GM23248 (cell line): Measurements from ENCODE around the gene STMND1. TPM values are rescaled to one million over a fixed set of nuclear protein-coding genes. Genes with fewer than 3 reads are reported as not detected.

Source experiments
- DNase-seq: peaks from one replicate; pipeline ENCODE4 v3.0.0-alpha.2; 2015
- H2AFZ ChIP-seq: fragments of 200-600 bp; sonication (generic); 2 replicates; pipeline ENCODE4 v1.6.1; 2016; ENCODE audit warnings: antibody characterized with exemption
- H3F3A ChIP-seq: fragments of 200-600 bp; sonication (generic); 2 replicates; pipeline ENCODE4 v1.6.1; 2016; ENCODE audit warnings: mild to moderate bottlenecking, antibody characterized with exemption, mixed run types; ENCODE audit not compliant: insufficient read depth
- H3K27ac ChIP-seq: fragments of 200-600 bp; sonication (generic); 2 replicates; pipeline ENCODE4 v1.5.1; 2016; ENCODE audit warnings: mild to moderate bottlenecking
- H3K27me3 ChIP-seq: fragments of 200-600 bp; sonication (generic); replicated peaks from 2 replicates; pipeline ENCODE4 v1.6.1; 2016; ENCODE audit warnings: mild to moderate bottlenecking; ENCODE audit not compliant: insufficient read depth
- H3K36me3 ChIP-seq: fragments of 200-600 bp; sonication (generic); 2 replicates; pipeline ENCODE4 v1.6.1; 2016; ENCODE audit warnings: low read depth, mild to moderate bottlenecking
- H3K4me1 ChIP-seq: fragments of 200-600 bp; sonication (generic); 2 replicates; pipeline ENCODE4 v1.6.1; 2016; ENCODE audit warnings: mild to moderate bottlenecking; ENCODE audit not compliant: insufficient read depth
- H3K4me2 ChIP-seq: fragments of 200-600 bp; sonication (generic); one replicate; pipeline ENCODE4 v1.6.1; 2016; ENCODE audit warnings: mild to moderate bottlenecking; ENCODE audit not compliant: unreplicated experiment
- H3K4me3 ChIP-seq: fragments of 200-600 bp; sonication (generic); 2 replicates; pipeline ENCODE4 v1.5.1; 2016; ENCODE audit warnings: mild to moderate bottlenecking
- H3K79me2 ChIP-seq: fragments of 200-600 bp; sonication (generic); 2 replicates; pipeline ENCODE4 v1.6.1; 2016; ENCODE audit warnings: mild to moderate bottlenecking; ENCODE audit not compliant: insufficient read depth
- H3K9ac ChIP-seq: fragments of 200-600 bp; sonication (generic); 2 replicates; pipeline ENCODE4 v1.6.1; 2016; ENCODE audit warnings: mild to moderate bottlenecking
- H3K9me2 ChIP-seq: fragments of 200-600 bp; sonication (generic); 2 replicates; pipeline ENCODE4 v1.6.1; 2016; ENCODE audit warnings: mixed run types, mild to moderate bottlenecking, moderate library complexity; ENCODE audit not compliant: insufficient read depth
- H3K9me3 ChIP-seq: fragments of 200-600 bp; sonication (generic); one replicate; pipeline ENCODE4 v1.6.1; 2017; ENCODE audit warnings: low read depth
- H4K20me1 ChIP-seq: fragments of 200-600 bp; sonication (generic); 2 replicates; pipeline ENCODE4 v1.6.0; 2016; ENCODE audit not compliant: insufficient read depth
- EZH2 ChIP-seq: fragments of 200-600 bp; sonication (generic); IDR thresholded peaks from 2 replicates; pipeline ENCODE4 v1.6.1; 2018; ENCODE audit warnings: antibody characterized with exemption, mild to moderate bottlenecking; ENCODE audit not compliant: insufficient read depth, poor library complexity, severe bottlenecking
- EZH2phosphoT487 ChIP-seq: fragments of 200-600 bp; sonication (generic); IDR thresholded peaks from 2 replicates; pipeline ENCODE4 v1.6.1; 2018; ENCODE audit warnings: antibody characterized with exemption, moderate library complexity, mild to moderate bottlenecking, low read depth; ENCODE audit not compliant: insufficient read depth
- WGBS, 2 experiments: methylation state at CpG; one replicate each; pipeline ENCODE4 v1.1.6; 2015 to 2017; ENCODE audit warnings: low lambda C conversion rate in 2 of 2, low coverage in 1 of 2; ENCODE audit errors: missing lambda C conversion rate in 2 of 2; 5-methylcytosine and 5-hydroxymethylcytosine counted together
- in situ Hi-C: fragments of 300-500 bp; cut with MboI; formaldehyde crosslinking; loops from 2 replicates; pipeline ENCODE4 v1.15.0; 2020
- polyA plus RNA-seq: library from polyadenylated mRNA; unstranded; fragments of >200 nt; fragmentation: Nextera tagmentation; extraction: Ambion mirVana; gene quantifications from 2 replicates; pipeline ENCODE4 v1.2.1, GENCODE V29; 2016
- total RNA-seq: library from RNA; depleted of rRNA; stranded (reverse); fragments of >200 nt; shearing (Covaris generic); gene quantifications from 2 replicates; pipeline ENCODE4 v1.2.3, GENCODE V29; 2014

The STMND1 gene
- total and polyA plus RNA-seq, 2 experiments from 2014 or later = not detected

DNA sequence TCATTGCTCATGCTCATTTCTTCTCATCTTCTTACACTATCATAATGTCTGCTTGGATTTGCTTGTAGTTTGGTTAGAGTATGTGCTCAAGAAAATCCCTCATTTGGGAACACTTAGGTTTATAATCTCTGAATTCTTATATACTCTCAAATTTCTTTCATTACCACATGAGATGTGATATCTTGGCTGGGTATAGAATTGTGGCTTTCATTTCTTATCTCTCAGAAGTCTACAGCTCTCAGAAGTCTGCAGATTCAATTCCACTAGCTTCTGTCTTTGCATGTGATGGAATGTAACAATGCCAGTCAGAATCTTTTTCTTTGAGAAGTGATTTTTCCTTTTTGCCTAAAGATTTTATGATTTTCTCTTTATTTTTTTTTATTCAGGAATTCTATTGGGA lies 50.9 kb downstream of the STMND1 start:
- Histone ChIP-seq H3K4me2 (no peak overlapping the region), H4K20me1 (no peaks in the 10 kb centered on the region), H3K9ac (no peak overlapping the region), H2AFZ (no peak overlapping the region), H3F3A (no peaks in the 10 kb centered on the region), H3K9me2 (no peaks in the 10 kb centered on the region), H3K27ac (no peak overlapping the region), H3K9me3 (no peaks in the 10 kb centered on the region), H3K4me1 (no peaks in the 10 kb centered on the region), H3K4me3 (no peak overlapping the region), H3K27me3 (0 out of 2 replicates have a peak, but pooled peaks cover under 1% of the 10 kb centered on the region), H3K36me3 (no peaks in the 10 kb centered on the region), H3K79me2 (no peaks in the 10 kb centered on the region)
- in situ Hi-C loops = loop anchor here (10.0 kb wide), 1 partner anchor 652 kb away; no protein-coding TSS in a partner anchor
- TF ChIP-seq EZH2 = no peak
- TF ChIP-seq EZH2phosphoT487 = no peak
- no peak for DNase-seq

DNA sequence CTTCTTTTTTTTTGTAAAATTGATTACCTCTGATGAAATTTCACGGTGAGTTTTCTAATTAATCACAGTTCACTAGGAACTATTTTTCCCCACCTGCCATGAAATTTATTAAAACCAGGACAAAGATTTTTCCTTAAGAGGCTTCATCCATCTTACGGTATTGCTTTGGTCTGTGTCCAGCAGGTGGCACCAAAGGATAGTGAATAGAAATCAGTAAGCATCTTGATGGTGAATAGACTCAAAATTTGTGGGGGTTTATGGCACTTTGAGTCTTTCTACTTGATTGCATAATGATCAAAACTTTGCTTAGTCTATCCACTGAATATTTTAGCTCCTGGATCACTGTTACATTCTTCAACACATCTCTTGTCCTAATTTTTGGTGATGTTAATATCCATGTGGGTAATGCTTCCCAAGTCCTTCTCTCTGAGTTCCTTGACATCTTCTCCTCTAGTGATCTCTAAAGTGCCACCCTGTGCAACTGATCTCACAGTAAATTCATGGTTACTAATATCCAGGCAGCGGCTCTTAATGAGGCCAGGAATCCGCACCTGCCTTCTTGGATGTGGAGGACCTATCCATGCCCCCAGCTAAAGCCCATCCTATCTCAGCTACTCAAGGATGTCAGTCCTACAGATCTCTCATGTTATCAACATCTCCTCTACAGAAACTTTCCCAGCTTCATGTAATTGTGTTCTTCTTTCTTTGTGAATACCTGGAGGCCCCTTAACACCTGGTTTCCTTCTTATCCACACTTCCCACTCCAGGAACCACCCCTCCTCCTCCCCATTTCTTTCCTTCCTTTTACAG lies 54.5 kb downstream of the STMND1 start:
- Histone ChIP-seq H3K9ac (no peak overlapping the region), H3K4me2 (no peak overlapping the region), H3K79me2 (no peaks in the 10 kb centered on the region), H3K9me2 (no peaks in the 10 kb centered on the region), H2AFZ (no peak overlapping the region), H3K27ac (no peak overlapping the region), H3K4me3 (no peak overlapping the region), H4K20me1 (no peaks in the 10 kb centered on the region), H3K27me3 (peaks cover 14% of the 10 kb centered on the region), H3K36me3 (no peaks in the 10 kb centered on the region), H3K4me1 (no peaks in the 10 kb centered on the region), H3K9me3 (no peaks in the 10 kb centered on the region), H3F3A (no peaks in the 10 kb centered on the region)
- 21 to 23% methylated on average over 4 of the region's 4 CpGs for WGBS, 2 experiments
- in situ Hi-C loops = loop anchor here (10.0 kb wide), 1 partner anchor 648 kb away; no protein-coding TSS in a partner anchor
- DNase-seq = peak; percentile 78
- TF ChIP-seq EZH2 (no peak), EZH2phosphoT487 (no peak)

DNA sequence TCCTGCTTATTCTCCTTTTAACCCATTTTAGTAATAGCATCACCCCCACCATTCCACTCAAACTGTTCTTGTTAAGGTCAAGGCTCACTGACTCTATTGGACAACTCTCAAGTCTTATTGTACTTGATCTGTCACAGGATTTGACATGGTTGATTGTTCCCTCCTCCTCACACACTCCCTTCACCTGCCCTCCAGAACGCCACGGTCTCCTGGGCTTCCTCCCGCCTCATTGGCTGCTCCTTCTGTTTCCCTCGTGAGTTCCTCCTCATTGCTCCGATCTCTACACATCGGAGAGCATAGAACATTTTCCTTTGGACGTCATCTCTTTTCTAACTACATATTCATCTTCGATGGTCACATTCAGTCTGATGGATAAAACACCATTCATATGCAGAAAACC lies 55.1 kb downstream of the STMND1 start:
- in situ Hi-C loops = loop anchor here (10.0 kb wide), 1 partner anchor 648 kb away; no protein-coding TSS in a partner anchor
- WGBS, 2 experiments = 79 to 81% methylated on average over 8 of the region's 8 CpGs
- H3K9me2 ChIP-seq = no peaks in the 10 kb centered on the region

DNA sequence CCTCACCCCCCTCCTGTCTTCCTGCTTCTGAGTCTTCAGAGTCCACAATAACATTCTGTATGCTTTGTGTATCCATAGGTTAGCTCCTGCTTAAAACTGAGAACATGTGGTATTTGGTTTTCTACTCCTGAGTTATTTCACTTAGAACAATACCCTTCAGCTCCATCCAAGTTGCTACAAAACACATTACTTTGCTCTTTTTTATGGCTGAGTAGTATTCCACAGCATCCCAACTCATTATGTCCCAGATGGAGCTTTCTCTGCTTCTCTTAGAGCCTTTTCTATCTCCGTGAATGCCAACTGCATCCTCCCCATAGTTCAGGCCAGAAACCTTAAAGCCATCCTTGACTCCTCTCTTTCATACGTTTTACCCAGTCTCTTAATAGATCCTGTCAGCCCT lies 55.8 kb downstream of the STMND1 start:
- no peak for DNase-seq
- in situ Hi-C loops = loop anchor here (10.0 kb wide), 1 partner anchor 647 kb away; no protein-coding TSS in a partner anchor

More for the DNA sequence above, 55.1 kb downstream of the STMND1 start:
- no peaks in the 10 kb centered on the region for H3K36me3 ChIP-seq
- H2AFZ ChIP-seq = no peak overlapping the region
- H3K9ac ChIP-seq = no peak overlapping the region
- H3K9me3 ChIP-seq = no peaks in the 10 kb centered on the region
- no peak overlapping the region for H3K4me2 ChIP-seq
- H3K4me1 ChIP-seq = no peaks in the 10 kb centered on the region
- no peak overlapping the region for H3K27ac ChIP-seq
- peaks cover 15% of the 10 kb centered on the region for H3K27me3 ChIP-seq
- no peaks in the 10 kb centered on the region for H4K20me1 ChIP-seq
- DNase-seq = no peak
- no peak for TF ChIP-seq EZH2
- TF ChIP-seq EZH2phosphoT487 = no peak
- H3F3A ChIP-seq = no peaks in the 10 kb centered on the region
- H3K79me2 ChIP-seq = no peaks in the 10 kb centered on the region
- H3K4me3 ChIP-seq = no peak overlapping the region

More for the DNA sequence above, 55.8 kb downstream of the STMND1 start:
- no peak overlapping the region for H3K9ac ChIP-seq
- H3K36me3 ChIP-seq = no peaks in the 10 kb centered on the region
- no peak overlapping the region for H3K4me2 ChIP-seq
- no peaks in the 10 kb centered on the region for H3F3A ChIP-seq
- peaks cover 15% of the 10 kb centered on the region for H3K27me3 ChIP-seq
- no peak overlapping the region for H2AFZ ChIP-seq
- TF ChIP-seq EZH2 (no peak), EZH2phosphoT487 (no peak)
- H3K9me3 ChIP-seq = no peaks in the 10 kb centered on the region
- no peaks in the 10 kb centered on the region for H3K4me1 ChIP-seq
- H3K9me2 ChIP-seq = no peaks in the 10 kb centered on the region
- 59 to 62% methylated on average over 2 of the region's 2 CpGs for WGBS, 2 experiments
- H3K27ac ChIP-seq = no peak overlapping the region
- no peaks in the 10 kb centered on the region for H3K79me2 ChIP-seq
- no peaks in the 10 kb centered on the region for H4K20me1 ChIP-seq
- H3K4me3 ChIP-seq = no peak overlapping the region
